Erythroblast (primary cell): Measurements from ENCODE around the gene STK38L.

ENCODE experiments used
- DNase-seq, 2 experiments: peaks; one replicate each; lab custom pipeline; 2025; lab: John Stamatoyannopoulos, UW
- GATA1 ChIP-seq: IDR thresholded peaks from 2 replicates; pipeline ENCODE4 v1.6.1; 2011; ENCODE audit warnings: low read depth, mild to moderate bottlenecking, control low read depth, low read length, moderate library complexity
- POLR2A ChIP-seq: IDR thresholded peaks from 2 replicates; pipeline ENCODE4 v1.6.1; 2011; ENCODE audit warnings: mild to moderate bottlenecking, low read length

STK38L gene

DNA sequence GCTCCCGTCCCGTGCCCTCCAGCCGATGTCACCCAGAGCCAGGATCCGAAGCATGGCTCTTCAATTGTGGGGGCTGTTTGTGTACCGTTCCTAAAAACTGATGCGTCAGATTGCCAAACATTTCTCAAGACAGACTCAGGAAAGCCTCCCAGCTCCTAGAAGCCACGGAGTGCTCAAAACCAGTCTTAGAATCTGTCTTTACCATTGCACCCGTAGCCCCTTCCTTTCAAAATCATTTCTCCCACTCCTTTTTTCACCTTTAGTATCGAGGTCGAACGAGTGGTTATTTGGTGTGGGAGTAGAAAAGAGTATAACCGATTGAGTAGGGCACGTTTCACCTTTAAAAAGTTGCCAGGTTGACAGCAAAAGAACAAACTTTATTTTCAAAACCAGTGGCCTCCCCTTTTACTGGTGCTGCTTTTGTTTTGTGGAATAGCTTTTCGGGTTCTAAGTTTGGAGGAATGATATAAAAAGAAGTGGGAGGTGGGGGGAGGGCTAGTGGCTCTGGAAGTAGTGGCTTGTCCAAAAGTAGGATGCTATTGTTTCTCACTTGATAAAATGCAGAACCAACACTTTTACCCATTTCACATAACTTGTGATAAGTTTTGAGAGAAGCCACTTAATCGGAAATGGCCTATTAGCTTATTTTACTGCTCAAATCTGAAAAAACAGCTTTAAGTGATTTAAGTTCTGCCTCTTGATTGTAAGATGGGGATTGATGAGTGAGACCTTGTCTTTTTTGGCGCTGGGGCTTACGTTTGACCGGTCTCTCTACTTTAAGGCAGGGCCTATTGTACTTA is 803 bp downstream of the STK38L start:
- DNase-seq: peak; percentile 9 to 76
- no peak for TF ChIP-seq POLR2A
- no peak for TF ChIP-seq GATA1

GRCh38 chr12:27246141-27246540 is 2.1 kb downstream of the STK38L start:
- DNase-seq: no peak
- TF ChIP-seq GATA1 (no peak), POLR2A (no peak)

GRCh38 chr12:27246774-27247173 is 2.7 kb downstream of the STK38L start:
- no peak for DNase-seq
- TF ChIP-seq POLR2A (no peak), GATA1 (no peak)

DNA sequence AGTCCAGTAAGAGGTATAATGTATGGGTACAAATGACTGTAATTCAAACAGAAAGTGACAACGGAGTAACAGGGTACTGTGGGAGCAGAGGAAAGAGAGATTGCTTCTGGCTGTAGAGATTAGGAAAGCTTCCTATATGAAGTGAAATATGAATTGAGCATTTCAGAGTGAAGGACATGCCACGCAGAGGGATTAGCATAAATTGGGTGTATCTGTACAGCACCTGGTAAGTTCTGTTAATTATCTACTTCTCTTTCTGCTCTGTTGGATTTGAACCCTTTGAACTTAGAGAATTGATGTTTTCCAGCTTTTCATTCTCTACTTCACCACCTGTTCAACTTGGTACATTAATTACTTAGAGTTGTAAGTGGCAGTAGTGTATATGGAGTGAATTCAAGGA is 8.8 kb downstream of the STK38L start:
- DNase-seq: no peak
- no peak for TF ChIP-seq GATA1
- no peak for TF ChIP-seq POLR2A

GRCh38 chr12:27253347-27253746 is 9.3 kb downstream of the STK38L start:
- no peak for TF ChIP-seq POLR2A
- no peak for TF ChIP-seq GATA1
- DNase-seq: no peak

DNA sequence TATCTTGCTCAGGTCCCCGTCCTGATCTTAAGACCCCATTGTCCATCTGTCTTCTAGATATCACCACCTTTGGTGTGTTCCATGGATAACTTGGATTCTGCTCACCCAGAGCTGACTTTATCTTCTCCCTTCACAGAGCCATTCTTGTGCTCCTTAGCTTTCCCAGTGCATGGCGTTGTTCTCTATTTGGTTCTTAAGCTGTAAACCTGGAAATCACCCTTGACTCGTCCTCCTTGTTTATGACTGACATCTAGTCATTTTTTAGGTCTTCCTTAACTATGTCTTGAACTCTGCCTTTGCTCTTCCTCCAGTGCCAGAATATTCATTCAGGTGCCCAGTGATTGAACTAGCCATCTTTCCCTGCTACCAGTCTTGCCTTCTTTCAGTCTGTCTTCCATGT is 11.7 kb downstream of the STK38L start:
- DNase-seq: no peak
- TF ChIP-seq POLR2A: no peak

DNA sequence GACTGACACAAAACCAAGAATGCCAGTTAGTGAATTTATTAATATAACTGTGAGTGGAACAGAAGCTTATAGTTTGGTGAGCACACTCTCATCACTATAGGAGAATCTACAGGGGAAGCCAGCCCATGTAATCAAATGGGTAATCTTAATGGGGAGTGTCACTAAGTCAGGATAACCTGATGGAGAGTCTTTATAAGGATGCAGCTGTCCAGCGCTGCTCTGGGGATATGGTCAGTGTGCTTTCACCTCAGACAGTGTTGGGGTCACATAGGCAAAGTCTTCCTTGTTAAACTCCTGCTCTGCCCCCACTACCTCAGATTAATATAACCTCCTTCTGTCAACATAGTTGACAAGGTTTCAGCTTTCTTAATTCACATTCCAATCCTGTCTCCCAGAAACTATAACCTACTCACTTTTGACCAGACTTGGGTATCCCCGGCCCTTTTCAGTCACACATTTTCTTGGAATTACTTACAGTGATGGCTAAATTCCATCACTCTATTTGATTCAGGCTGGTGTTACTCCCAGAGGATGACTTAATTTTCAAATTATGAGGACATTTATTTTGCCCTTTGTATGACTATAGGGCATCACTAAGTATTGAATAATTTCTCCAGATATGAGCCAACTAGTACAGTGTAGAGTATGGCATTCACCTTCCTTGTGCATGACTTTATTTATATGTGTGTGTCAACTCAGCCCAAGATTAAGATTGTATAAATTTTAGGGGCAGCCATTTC is 13.2 kb downstream of the STK38L start:
- TF ChIP-seq GATA1: no peak
- TF ChIP-seq POLR2A: no peak

DNA sequence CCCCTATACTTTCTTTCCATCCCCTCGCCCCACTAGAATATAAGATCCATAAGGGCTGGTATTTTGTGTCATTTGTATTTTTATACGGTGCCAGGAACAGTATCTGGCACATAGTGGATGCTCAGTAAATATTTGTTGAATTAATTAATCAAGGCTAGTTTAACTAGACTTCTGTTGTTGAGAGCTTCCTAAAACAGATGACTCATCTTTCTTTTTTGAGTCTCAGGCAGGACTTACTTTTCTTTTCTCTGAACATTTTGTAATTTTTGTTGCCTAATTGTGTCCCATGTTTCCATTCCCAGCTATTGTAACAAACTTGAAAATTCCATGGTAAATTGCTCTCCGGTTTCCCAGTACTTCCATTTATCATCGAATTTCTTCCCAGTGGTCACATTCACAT is 16.7 kb downstream of the STK38L start:
- no peak for DNase-seq
- TF ChIP-seq GATA1 (no peak), POLR2A (no peak)

More for the DNA sequence above, 13.2 kb downstream of the STK38L start:
- no peak for DNase-seq

DNA sequence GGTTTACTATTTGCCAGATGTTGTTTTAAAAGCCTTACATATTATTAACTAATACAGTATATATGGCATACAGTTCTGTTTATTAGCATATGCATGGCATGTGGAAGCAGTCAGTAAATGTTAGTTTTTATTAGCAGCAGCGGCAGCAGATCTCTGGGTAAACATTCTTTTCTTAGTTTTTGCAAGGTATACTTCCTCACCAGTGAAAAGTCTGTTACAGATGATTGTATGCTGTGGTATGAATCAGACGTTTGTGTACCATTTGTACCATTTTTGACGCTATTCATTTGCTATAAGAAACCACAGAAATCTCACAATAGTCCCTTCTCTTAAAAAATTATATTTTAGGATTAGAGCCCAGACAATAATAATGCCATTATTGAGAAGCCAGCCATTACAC is 17.8 kb downstream of the STK38L start:
- DNase-seq: no peak
- TF ChIP-seq POLR2A: no peak
- TF ChIP-seq GATA1: no peak

- no peak for DNase-seq
These were observed 26.1 kb downstream of the STK38L start for GRCh38 chr12:27270148-27270547.

GRCh38 chr12:27271206-27271605 is 27.1 kb downstream of the STK38L start:
- TF ChIP-seq GATA1: no peak
- TF ChIP-seq POLR2A: no peak

More at GRCh38 chr12:27270148-27270547, 26.1 kb downstream of the STK38L start:
- no peak for TF ChIP-seq GATA1
- TF ChIP-seq POLR2A: no peak

DNA sequence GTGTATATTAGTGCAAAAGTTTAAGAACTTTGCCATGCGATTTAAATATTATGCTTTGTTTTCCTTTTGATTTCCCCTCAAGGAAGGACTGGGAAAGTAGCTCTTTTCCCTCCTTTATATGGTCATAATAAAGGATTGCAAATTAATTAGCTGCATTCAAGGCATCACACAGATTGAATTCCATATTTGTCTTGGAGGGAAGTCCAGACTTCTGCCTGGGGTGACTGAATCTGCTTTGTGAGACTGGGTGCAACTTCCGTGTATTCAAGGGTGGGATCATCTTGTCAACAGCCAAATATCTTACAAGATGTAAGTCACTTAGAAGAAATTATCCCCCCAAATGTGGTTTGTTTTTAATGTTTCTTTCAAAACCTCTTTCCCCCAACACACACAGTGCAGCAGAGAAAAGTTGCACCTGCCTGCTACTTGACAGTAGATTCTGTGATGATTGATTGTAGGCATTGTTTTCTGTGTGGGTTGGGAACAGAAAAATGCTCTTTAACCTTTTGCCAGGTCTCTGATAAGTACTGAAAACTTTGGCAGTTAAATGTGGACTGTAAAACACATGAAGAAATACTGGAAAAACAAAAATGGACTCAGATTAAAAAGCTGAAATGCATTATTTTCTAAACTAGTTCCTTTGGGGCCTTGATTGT is 28.4 kb downstream of the STK38L start:
- TF ChIP-seq POLR2A (no peak), GATA1 (no peak)
- DNase-seq: no peak

More at GRCh38 chr12:27271206-27271605, 27.1 kb downstream of the STK38L start:
- no peak for DNase-seq

DNA sequence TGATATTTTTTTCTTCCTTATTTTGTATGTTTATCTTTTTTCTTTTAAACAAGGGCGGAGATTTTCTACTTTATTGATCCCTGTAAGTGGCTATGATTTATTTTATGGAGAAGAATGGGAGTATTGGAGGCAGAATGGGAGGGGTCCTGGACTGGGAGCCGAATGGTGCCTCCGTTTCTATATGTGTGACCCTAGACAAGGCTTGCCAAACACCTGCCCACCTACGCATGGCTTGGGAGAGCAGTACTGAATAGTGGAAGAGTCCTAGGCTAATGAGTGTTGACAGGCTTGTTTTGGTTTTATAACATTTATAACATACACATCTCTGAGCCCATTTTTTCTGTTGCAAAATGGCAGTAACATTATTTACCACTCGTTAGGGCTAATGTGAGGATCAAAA is 29.0 kb downstream of the STK38L start:
- no peak for DNase-seq
- TF ChIP-seq POLR2A (no peak), GATA1 (no peak)

DNA sequence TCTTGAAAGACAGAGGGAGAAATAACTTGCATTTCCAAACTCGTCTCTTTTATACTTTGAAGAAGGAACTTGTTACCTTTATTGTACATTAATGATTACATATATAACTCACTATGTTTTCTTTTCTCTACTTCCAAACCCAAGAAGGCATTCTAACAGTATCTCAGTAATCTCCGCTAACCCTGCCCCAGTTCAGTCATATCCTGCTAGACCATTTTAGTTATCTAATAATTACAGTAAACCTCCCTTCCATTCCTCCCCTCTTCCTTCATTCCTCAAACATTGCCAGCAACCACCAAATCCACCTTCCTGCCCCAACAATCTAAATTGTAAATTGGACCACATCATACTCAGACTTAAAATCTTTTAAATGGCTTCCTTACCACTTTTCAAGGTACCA is 30.6 kb downstream of the STK38L start:
- no peak for DNase-seq
- TF ChIP-seq GATA1 (no peak), POLR2A (no peak)

GRCh38 chr12:27276275-27276674 is 32.2 kb downstream of the STK38L start:
- DNase-seq: no peak
- no peak for TF ChIP-seq GATA1
- TF ChIP-seq POLR2A: no peak
